ENCODE measurements around the gene ARL5C. TPM values are rescaled to one million over a fixed set of nuclear protein-coding genes. Genes with fewer than 3 reads are reported as not detected.

The ARL5C gene
- total RNA-seq, 1 experiment from 2014 or later = not detected

DNA sequence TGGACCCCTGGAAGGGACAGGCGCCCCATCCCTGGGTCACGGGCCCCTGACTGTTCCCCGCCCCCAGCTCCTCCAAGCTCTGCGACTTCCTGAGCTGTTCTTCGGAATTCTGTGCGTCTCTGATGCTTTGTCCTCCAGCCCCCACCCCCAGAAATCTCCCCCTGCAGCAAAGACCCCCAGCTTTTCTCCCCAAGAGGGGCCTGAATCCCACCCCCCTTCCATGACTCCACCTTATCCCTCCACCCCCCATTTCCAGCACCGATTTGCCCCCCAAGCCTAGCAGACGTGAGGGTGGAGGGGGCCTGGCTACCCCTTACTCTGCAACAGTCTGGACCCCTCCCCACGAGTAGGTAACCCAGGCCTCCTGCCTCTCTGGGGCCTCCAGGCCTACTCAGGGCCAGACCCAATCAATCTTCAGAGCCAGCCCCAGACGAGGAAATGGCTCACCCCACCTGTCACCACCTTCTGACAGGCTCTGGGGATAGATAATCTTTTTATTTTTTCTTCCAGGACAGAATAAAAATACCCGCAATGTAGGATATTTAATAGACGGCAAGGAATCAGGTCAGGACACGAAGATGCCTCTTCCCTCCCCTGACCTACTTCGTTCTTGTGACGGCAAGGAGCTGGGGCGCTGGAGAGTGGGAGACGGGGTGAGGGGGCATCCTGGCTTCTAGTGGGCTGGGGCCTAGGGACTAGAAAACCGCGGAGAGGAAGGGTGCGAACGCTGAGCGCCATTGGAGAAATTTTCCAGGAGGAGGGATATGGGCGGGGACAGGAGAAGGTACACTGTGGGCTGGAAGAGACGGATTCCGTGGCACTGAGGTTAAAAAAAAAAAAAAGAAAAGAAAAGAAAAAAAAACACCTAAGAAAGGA is 13.8 kb downstream of the ARL5C start:
- peaks cover 5% of the 10 kb centered on the region; the same call in 1 of the 2 replicates for H3K27me3 ChIP-seq (replicated peaks; ENCODE audit: control insufficient read depth, insufficient read depth, low read length)
- H3K4me1 ChIP-seq = peaks cover 4% of the 10 kb centered on the region
- H3K9me3 ChIP-seq = no peaks in the 10 kb centered on the region
- CTCF ChIA-PET = interaction anchor here (0.5 to 4.7 kb wide), 18 partner anchors 12 to 1495 kb away, joined by 3 to 162 read pairs (median 6); partner anchors contain the start of genes FBXO47, LASP1, MLLT6 and RPL19
- TF ChIP-seq, protein P1, sequence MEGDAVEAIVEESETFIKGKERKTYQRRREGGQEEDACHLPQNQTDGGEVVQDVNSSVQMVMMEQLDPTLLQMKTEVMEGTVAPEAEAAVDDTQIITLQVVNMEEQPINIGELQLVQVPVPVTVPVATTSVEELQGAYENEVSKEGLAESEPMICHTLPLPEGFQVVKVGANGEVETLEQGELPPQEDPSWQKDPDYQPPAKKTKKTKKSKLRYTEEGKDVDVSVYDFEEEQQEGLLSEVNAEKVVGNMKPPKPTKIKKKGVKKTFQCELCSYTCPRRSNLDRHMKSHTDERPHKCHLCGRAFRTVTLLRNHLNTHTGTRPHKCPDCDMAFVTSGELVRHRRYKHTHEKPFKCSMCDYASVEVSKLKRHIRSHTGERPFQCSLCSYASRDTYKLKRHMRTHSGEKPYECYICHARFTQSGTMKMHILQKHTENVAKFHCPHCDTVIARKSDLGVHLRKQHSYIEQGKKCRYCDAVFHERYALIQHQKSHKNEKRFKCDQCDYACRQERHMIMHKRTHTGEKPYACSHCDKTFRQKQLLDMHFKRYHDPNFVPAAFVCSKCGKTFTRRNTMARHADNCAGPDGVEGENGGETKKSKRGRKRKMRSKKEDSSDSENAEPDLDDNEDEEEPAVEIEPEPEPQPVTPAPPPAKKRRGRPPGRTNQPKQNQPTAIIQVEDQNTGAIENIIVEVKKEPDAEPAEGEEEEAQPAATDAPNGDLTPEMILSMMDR (IDR thresholded peaks at IDR 0.05; ENCODE audit: insufficient read depth in 1 of 2, low read depth in 1 of 2, low read length in 1 of 2, severe bottlenecking in 1 of 2, unreplicated experiment in 1 of 2) = no peak
- no peaks in the 10 kb centered on the region for H3K36me3 ChIP-seq (ENCODE audit: control insufficient read depth, insufficient read depth, low read length)
- no TSS peak for BruUV-seq (replicated peaks)
- POLR2A ChIA-PET = interaction anchor here (1.0 to 1.8 kb wide), 3 partner anchors 48 to 281 kb away, joined by 3 to 15 read pairs (median 6); partner anchors contain the start of gene RPL19
- H3K9me3 Mint-ChIP-seq (ENCODE audit: unreplicated experiment) = no peaks in the 10 kb centered on the region
- peak overlapping the region; percentile 83 for H3K4me3 ChIP-seq (ENCODE audit: low read depth, low read length)
- peaks cover 34% of the 10 kb centered on the region for H3K36me3 Mint-ChIP-seq (ENCODE audit: insufficient read depth, unreplicated experiment)
- peak overlapping the region; percentile 94 for H3K4me3 Mint-ChIP-seq (ENCODE audit: unreplicated experiment)
- H3K27me3 Mint-ChIP-seq (ENCODE audit: insufficient read depth, unreplicated experiment) = peaks cover 10% of the 10 kb centered on the region
- peaks cover 36% of the 10 kb centered on the region for H3K4me1 Mint-ChIP-seq (ENCODE audit: low read depth, unreplicated experiment)
- intact Hi-C loops (cut with micrococcal nuclease; ENCODE audit: unreplicated experiment) = loop anchor here (1.0 to 5.0 kb wide), 4 partner anchors 83 to 400 kb away; partner anchors contain the start of genes FBXO47 and PSMB3
- no peak overlapping the region for H3K27ac Mint-ChIP-seq (ENCODE audit: unreplicated experiment)
- no peak for DNase-seq

DNA sequence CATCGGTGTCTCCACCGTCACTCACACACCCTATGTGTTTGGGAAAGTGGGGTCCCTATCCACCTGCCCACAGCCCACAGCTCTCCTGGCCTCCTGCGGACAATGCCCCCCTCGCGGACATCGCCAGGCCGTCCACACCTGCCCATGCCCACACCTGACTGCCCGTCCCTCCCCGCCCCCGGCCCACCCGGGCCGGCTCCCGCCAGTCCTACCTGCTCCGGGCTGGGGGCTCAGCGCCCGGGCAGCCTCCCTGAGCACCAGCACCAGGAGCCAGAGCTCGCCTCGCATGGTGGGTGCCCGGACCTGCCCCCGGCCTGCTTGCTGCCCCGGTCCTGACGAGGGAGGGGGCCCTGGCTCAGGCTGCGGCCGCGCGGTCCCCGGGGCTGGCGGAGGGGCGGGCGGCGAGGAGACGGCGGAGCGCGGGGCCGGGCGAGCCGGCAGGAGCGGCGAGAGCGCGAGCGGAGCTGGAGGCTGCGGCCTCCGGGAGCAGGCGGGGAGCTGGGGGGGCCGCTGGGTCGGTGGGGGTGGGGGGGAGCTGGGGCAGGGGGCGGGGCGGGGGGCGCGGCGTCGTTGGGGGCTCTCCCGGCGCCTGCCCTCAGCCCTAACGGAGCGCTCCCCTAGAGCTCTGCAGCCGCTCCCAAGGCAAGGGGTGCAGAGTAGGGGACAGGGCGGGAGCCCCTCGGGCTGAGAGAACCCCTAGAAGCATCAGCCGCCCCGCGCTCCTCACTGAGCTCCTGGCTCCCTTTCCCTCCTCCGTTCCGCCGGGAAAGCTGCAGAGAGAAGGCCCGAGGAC is 14.6 kb downstream of the ARL5C start, which contains the start of gene PLXDC1:
TSS of gene PLXDC1 (minus strand) at position 488 of the 793 bp plus-strand sequence. CDS start at position 288, 200 bp downstream.
- Mint-ChIP-seq H3K9me3 (ENCODE audit: unreplicated experiment) (no peaks in the 10 kb centered on the region), H3K27me3 (ENCODE audit: insufficient read depth, unreplicated experiment) (peaks cover 10% of the 10 kb centered on the region), H3K4me3 (ENCODE audit: unreplicated experiment) (peak within 1 kb of the TSS; percentile 94), H3K4me1 (ENCODE audit: low read depth, unreplicated experiment) (peaks cover 28% of the 10 kb centered on the region), H3K36me3 (ENCODE audit: insufficient read depth, unreplicated experiment) (peaks cover 34% of the 10 kb centered on the region), H3K27ac (ENCODE audit: unreplicated experiment) (no peak within 1 kb of the TSS)
- DNase-seq = no peak
- POLR2A ChIA-PET = no interaction called here
- no peaks in the 10 kb centered on the region for H3K9me3 ChIP-seq
- CTCF ChIA-PET = interaction anchor here (0.5 to 4.7 kb wide), 4 partner anchors 16 to 1496 kb away, joined by 3 to 162 read pairs (median 4); no protein-coding TSS in a partner anchor
- TF ChIP-seq, protein P1 (IDR thresholded peaks at IDR 0.05; ENCODE audit: insufficient read depth in 1 of 2, low read depth in 1 of 2, low read length in 1 of 2, severe bottlenecking in 1 of 2, unreplicated experiment in 1 of 2) = no peak
- peak within 1 kb of the TSS; percentile 83 for H3K4me3 ChIP-seq (ENCODE audit: low read depth, low read length)
- H3K27me3 ChIP-seq (replicated peaks; ENCODE audit: control insufficient read depth, insufficient read depth, low read length) = peaks cover 5% of the 10 kb centered on the region; the same call in 1 of the 2 replicates
- H3K36me3 ChIP-seq (ENCODE audit: control insufficient read depth, insufficient read depth, low read length) = no peaks in the 10 kb centered on the region
- peaks cover 4% of the 10 kb centered on the region for H3K4me1 ChIP-seq
- no TSS peak for BruUV-seq (replicated peaks)
- intact Hi-C loops (cut with micrococcal nuclease; ENCODE audit: unreplicated experiment) = loop anchor here (5.0 kb wide), 2 partner anchors 184 to 399 kb away; partner anchors contain the start of genes FBXO47 and PSMB3

DNA sequence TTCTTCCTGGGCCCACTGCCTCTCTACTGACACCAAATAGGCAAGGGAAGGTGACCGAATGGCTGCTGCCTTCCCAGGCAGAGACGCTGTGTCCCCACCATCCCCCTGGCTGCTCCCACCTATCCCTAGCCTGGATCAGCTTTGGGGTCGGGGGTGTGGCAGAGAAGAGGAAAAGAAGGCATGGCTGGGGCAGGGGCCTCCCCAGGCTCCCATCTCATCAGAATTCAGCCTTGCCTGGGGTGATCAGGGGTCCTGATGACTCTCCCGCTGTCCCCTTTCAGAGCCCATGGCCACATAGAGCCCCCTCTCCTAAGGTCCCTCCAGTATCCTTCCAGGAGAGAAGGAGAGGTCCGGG is 15.2 kb downstream of the ARL5C start:
- peaks cover 5% of the 10 kb centered on the region; the same call in 1 of the 2 replicates for H3K27me3 ChIP-seq (replicated peaks; ENCODE audit: control insufficient read depth, insufficient read depth, low read length)
- Mint-ChIP-seq H3K4me3 (ENCODE audit: unreplicated experiment) (peak overlapping the region; percentile 38), H3K36me3 (ENCODE audit: insufficient read depth, unreplicated experiment) (peaks cover 33% of the 10 kb centered on the region), H3K4me1 (ENCODE audit: low read depth, unreplicated experiment) (peaks cover 28% of the 10 kb centered on the region), H3K9me3 (ENCODE audit: unreplicated experiment) (no peaks in the 10 kb centered on the region), H3K27ac (ENCODE audit: unreplicated experiment) (no peak overlapping the region), H3K27me3 (ENCODE audit: insufficient read depth, unreplicated experiment) (peaks cover 10% of the 10 kb centered on the region)
- no peaks in the 10 kb centered on the region for H3K9me3 ChIP-seq
- POLR2A ChIA-PET = no interaction called here
- CTCF ChIA-PET = interaction anchor here (4.7 kb wide), 1 partner anchor 168 kb away, joined by 162 read pairs; no protein-coding TSS in a partner anchor
- DNase-seq = no peak
- intact Hi-C loops (cut with micrococcal nuclease; ENCODE audit: unreplicated experiment) = loop anchor here (5.0 kb wide), 2 partner anchors 183 to 398 kb away; partner anchors contain the start of genes FBXO47 and PSMB3
- no TSS peak for BruUV-seq (replicated peaks)
- TF ChIP-seq, protein P1 (IDR thresholded peaks at IDR 0.05; ENCODE audit: insufficient read depth in 1 of 2, low read depth in 1 of 2, low read length in 1 of 2, severe bottlenecking in 1 of 2, unreplicated experiment in 1 of 2) = no peak
- no peaks in the 10 kb centered on the region for H3K36me3 ChIP-seq (ENCODE audit: control insufficient read depth, insufficient read depth, low read length)
- peak overlapping the region; percentile 38 for H3K4me3 ChIP-seq (ENCODE audit: low read depth, low read length)
- peaks cover 4% of the 10 kb centered on the region for H3K4me1 ChIP-seq

Measured in Caco-2 (cell line).